ENCODE measurements around the gene FBXO8. TPM values are rescaled to one million over a fixed set of nuclear protein-coding genes. Genes with fewer than 3 reads are reported as not detected.

The FBXO8 gene
- total RNA-seq, 1 experiment from 2014 or later, result 22.1 TPM

- H3K4me1 Mint-ChIP-seq (ENCODE audit: insufficient read depth, unreplicated experiment), result no peaks in the 10 kb centered on the region
- CTCF ChIA-PET, result interaction anchor here (0.5 to 0.9 kb wide), 2 partner anchors 10 to 37 kb away, joined by 3 to 4 read pairs; no protein-coding TSS in a partner anchor
- intact Hi-C loops (cut with micrococcal nuclease), result no loop called here
- H3K36me3 Mint-ChIP-seq (ENCODE audit: insufficient read depth, unreplicated experiment), result peaks cover 5% of the 10 kb centered on the region
- BruUV-seq (replicated peaks), result no TSS peak
- no peak overlapping the region for H3K27ac Mint-ChIP-seq (ENCODE audit: low read depth, unreplicated experiment)
- POLR2A ChIA-PET, result interaction anchor here (0.7 to 2.2 kb wide), 4 partner anchors 10 to 925 kb away, joined by 3 to 31 read pairs (median 5); partner anchors contain the start of genes CEP44, FBXO8 and HMGB2
- TF ChIP-seq CTCF (IDR thresholded peaks at IDR 0.05; ENCODE audit: unreplicated experiment), result no peak
- H3K4me3 Mint-ChIP-seq (ENCODE audit: unreplicated experiment), result no peak overlapping the region
- H3K9me3 Mint-ChIP-seq (ENCODE audit: unreplicated experiment), result no peaks in the 10 kb centered on the region
- H3K27me3 Mint-ChIP-seq (ENCODE audit: insufficient read depth, unreplicated experiment), result no peaks in the 10 kb centered on the region
- no peak for DNase-seq (ENCODE audit: unreplicated experiment)
Observed at GRCh38 chr4:174259580-174259979, 23.9 kb downstream of the FBXO8 start.

GRCh38 chr4:174256277-174256713, 27.2 kb downstream of the FBXO8 start:
- DNase-seq (ENCODE audit: unreplicated experiment), result peak; percentile 41
- no TSS peak for BruUV-seq (replicated peaks)

DNA sequence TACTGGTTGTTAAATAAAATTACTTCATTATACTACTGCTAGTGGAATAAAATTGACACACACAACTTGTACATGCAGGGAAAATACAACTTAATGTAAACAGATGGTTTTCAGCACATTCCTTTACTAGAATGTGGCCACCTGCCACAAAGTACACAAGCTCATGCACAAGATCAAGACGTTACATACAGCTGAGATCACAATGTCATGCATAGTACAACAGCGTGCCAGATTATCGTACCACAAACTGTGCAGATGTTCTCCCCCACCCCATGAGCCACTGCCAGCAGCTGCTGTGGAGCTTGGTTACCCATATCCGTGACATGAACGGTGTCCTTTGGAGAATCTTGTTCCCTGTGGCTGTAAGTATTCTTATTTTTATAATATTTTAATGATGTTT, 27.7 kb downstream of the FBXO8 start:
- BruUV-seq (replicated peaks), result no TSS peak
- peak; percentile 23 for DNase-seq (ENCODE audit: unreplicated experiment)
- intact Hi-C loops (cut with micrococcal nuclease), result no loop called here
- Mint-ChIP-seq H3K4me3 (ENCODE audit: unreplicated experiment) (peak overlapping the region; percentile 29), H3K4me1 (ENCODE audit: insufficient read depth, unreplicated experiment) (no peaks in the 10 kb centered on the region), H3K27me3 (ENCODE audit: insufficient read depth, unreplicated experiment) (no peaks in the 10 kb centered on the region), H3K36me3 (ENCODE audit: insufficient read depth, unreplicated experiment) (peaks cover under 1% of the 10 kb centered on the region), H3K27ac (ENCODE audit: low read depth, unreplicated experiment) (no peak overlapping the region), H3K9me3 (ENCODE audit: unreplicated experiment) (no peaks in the 10 kb centered on the region)
- ChIA-PET POLR2A (interaction anchor here (0.9 to 2.9 kb wide), 2 partner anchors 27 to 51 kb away, joined by 3 to 12 read pairs; partner anchors contain the start of genes CEP44 and FBXO8), CTCF (interaction anchor here (1.4 kb wide), 1 partner anchor 33 kb away, joined by 3 read pairs; no protein-coding TSS in a partner anchor)
- no peak for TF ChIP-seq CTCF (IDR thresholded peaks at IDR 0.05; ENCODE audit: unreplicated experiment)

More at GRCh38 chr4:174256277-174256713, 27.2 kb downstream of the FBXO8 start:
- ChIA-PET CTCF (interaction anchor here (1.4 kb wide), 1 partner anchor 34 kb away, joined by 3 read pairs; no protein-coding TSS in a partner anchor), POLR2A (interaction anchor here (0.9 to 2.9 kb wide), 4 partner anchors 10 to 52 kb away, joined by 3 to 12 read pairs (median 5); partner anchors contain the start of genes CEP44 and FBXO8)
- Mint-ChIP-seq H3K36me3 (ENCODE audit: insufficient read depth, unreplicated experiment) (no peaks in the 10 kb centered on the region), H3K9me3 (ENCODE audit: unreplicated experiment) (no peaks in the 10 kb centered on the region), H3K27me3 (ENCODE audit: insufficient read depth, unreplicated experiment) (no peaks in the 10 kb centered on the region), H3K27ac (ENCODE audit: low read depth, unreplicated experiment) (no peak overlapping the region), H3K4me3 (ENCODE audit: unreplicated experiment) (peak overlapping the region; percentile 29), H3K4me1 (ENCODE audit: insufficient read depth, unreplicated experiment) (no peaks in the 10 kb centered on the region)
- TF ChIP-seq CTCF (IDR thresholded peaks at IDR 0.05; ENCODE audit: unreplicated experiment), result no peak
- intact Hi-C loops (cut with micrococcal nuclease), result no loop called here

DNA sequence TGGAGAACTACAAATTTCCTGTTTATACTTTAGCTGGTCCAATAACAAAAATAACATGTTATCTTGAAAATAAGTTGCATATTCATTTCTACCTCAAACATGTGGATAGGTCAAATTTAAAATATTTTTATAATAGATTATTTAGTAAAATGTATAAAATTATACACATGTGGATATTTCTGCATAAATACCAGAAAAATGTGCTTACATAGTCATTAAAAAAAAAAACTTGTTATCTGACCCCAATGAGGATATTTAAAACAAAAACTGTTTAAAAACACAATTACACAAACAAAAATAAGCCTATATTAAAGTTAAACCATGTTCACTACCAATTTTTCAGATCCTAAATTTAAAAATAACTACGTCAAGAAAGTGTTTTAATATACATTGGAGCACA, 28.1 kb downstream of the FBXO8 start:
- TF ChIP-seq CTCF (IDR thresholded peaks at IDR 0.05; ENCODE audit: unreplicated experiment), result no peak
- intact Hi-C loops (cut with micrococcal nuclease), result no loop called here
- peaks cover 5% of the 10 kb centered on the region for H3K36me3 Mint-ChIP-seq (ENCODE audit: insufficient read depth, unreplicated experiment)
- POLR2A ChIA-PET, result interaction anchor here (0.9 to 2.9 kb wide), 2 partner anchors 28 to 51 kb away, joined by 3 to 12 read pairs; partner anchors contain the start of genes CEP44 and FBXO8
- no peak overlapping the region for H3K27ac Mint-ChIP-seq (ENCODE audit: low read depth, unreplicated experiment)
- no peaks in the 10 kb centered on the region for H3K27me3 Mint-ChIP-seq (ENCODE audit: insufficient read depth, unreplicated experiment)
- no peak overlapping the region for H3K4me3 Mint-ChIP-seq (ENCODE audit: unreplicated experiment)
- CTCF ChIA-PET, result no interaction called here
- BruUV-seq (replicated peaks), result no TSS peak
- no peaks in the 10 kb centered on the region for H3K9me3 Mint-ChIP-seq (ENCODE audit: unreplicated experiment)
- no peaks in the 10 kb centered on the region for H3K4me1 Mint-ChIP-seq (ENCODE audit: insufficient read depth, unreplicated experiment)
- DNase-seq (ENCODE audit: unreplicated experiment), result no peak

Data from MCF 10A (cell line).